Fibroblast of lung (primary cell): ENCODE measurements around the gene RSAD1. TPM values are rescaled to one million over a fixed set of nuclear protein-coding genes. Genes with fewer than 3 reads are reported as not detected.

ENCODE experiments used
- DNase-seq, 2 donors: peaks; one replicate each; pipeline versions ENCODE4 v3.0.0 to v3.0.0-alpha.2; 2010; ENCODE audit warnings: low read depth in 2 of 2
- H2AFZ ChIP-seq: 2 replicates; pipeline ENCODE4 v1.5.1; 2012; ENCODE audit warnings: low read length, control low read depth, inconsistent platforms
- H3K27ac ChIP-seq: 2 replicates; pipeline ENCODE4 v1.5.1; 2011; ENCODE audit warnings: low read length, control low read depth; ENCODE audit not compliant: insufficient read depth
- H3K27me3 ChIP-seq: 2 replicates; pipeline ENCODE4 v1.5.1; 2011; ENCODE audit warnings: mild to moderate bottlenecking, low read length; ENCODE audit not compliant: control insufficient read depth, insufficient read depth
- H3K36me3 ChIP-seq: 2 replicates; pipeline ENCODE4 v1.5.1; 2011; ENCODE audit warnings: low read length; ENCODE audit not compliant: control insufficient read depth, insufficient read depth
- H3K4me1 ChIP-seq: 2 replicates; pipeline ENCODE4 v1.5.1; 2011; ENCODE audit warnings: low read length; ENCODE audit not compliant: control insufficient read depth, insufficient read depth; ENCODE audit errors: extremely low read depth
- H3K4me2 ChIP-seq: 2 replicates; pipeline ENCODE4 v1.5.1; 2011; ENCODE audit warnings: low read length, control low read depth; ENCODE audit not compliant: insufficient read depth; ENCODE audit errors: extremely low read depth
- H3K4me3 ChIP-seq, 4 experiments: fragments of 200-600 bp in 1 of 4; sonication (generic) in 1 of 4; replicated peaks in 1 of 4; 2 replicates each; pipeline ENCODE4 v1.5.1; 2011 to 2016; ENCODE audit warnings: low read length in 4 of 4, low read depth in 3 of 4, mild to moderate bottlenecking in 3 of 4, control low read depth in 2 of 4, inconsistent platforms in 1 of 4, mixed read lengths in 1 of 4; ENCODE audit not compliant: insufficient read depth in 1 of 4; ENCODE audit errors: control extremely low read depth in 1 of 4
- H3K79me2 ChIP-seq: 2 replicates; pipeline ENCODE4 v1.5.1; 2012; ENCODE audit warnings: mild to moderate bottlenecking, low read length, inconsistent platforms; ENCODE audit not compliant: control insufficient read depth, insufficient read depth
- H3K9ac ChIP-seq: 2 replicates; pipeline ENCODE4 v1.5.1; 2011; ENCODE audit warnings: mild to moderate bottlenecking, low read length, control low read depth; ENCODE audit not compliant: insufficient read depth
- H3K9me3 ChIP-seq: 2 replicates; pipeline ENCODE4 v1.5.1; 2012; ENCODE audit warnings: low read depth, low read length; ENCODE audit not compliant: control insufficient read depth, insufficient read depth
- H4K20me1 ChIP-seq: 2 replicates; pipeline ENCODE4 v1.5.1; 2011; ENCODE audit warnings: low read length; ENCODE audit not compliant: control insufficient read depth, insufficient read depth; ENCODE audit errors: extremely low read depth
- CTCF ChIP-seq, 2 donors: IDR thresholded peaks in 1 of 2; conservative IDR thresholded peaks in 1 of 2; 1 replicate in 1 of 2; 2 replicates in 1 of 2; pipeline ENCODE4 v1.5.1; 2011 to 2012; ENCODE audit warnings: low read length in 2 of 2, control low read depth in 1 of 2, inconsistent platforms in 1 of 2, low read depth in 1 of 2, mild to moderate bottlenecking in 1 of 2
- EZH2 ChIP-seq: IDR thresholded peaks from 2 replicates; pipeline ENCODE4 v1.5.1; 2012; ENCODE audit warnings: low read length, control low read depth, mild to moderate bottlenecking; ENCODE audit errors: missing control alignments
- polyA plus RNA-seq, 2 donors: library from polyadenylated mRNA; depleted of rRNA in 1 of 2; stranded (reverse) in 1 of 2; unstranded in 1 of 2; fragments of >200 nt; gene quantifications; 2 replicates each; pipeline ENCODE4 v1.2.1, GENCODE V29; 2011 to 2012; ENCODE audit warnings: missing spikeins in 1 of 2
- total RNA-seq: library from RNA; depleted of rRNA; stranded (reverse); fragments of >200 nt; gene quantifications from 2 replicates; pipeline ENCODE4 v1.2.1, GENCODE V29; 2014

RSAD1 gene
- total and polyA plus RNA-seq, 2 donors (not counting 1 experiment from before 2014, with no cell fraction given): 12.5 to 28.4 TPM

GRCh38 chr17:50533720-50534148 lies 55.1 kb downstream of the RSAD1 start:
- Histone ChIP-seq H3K4me1 (no peaks in the 10 kb centered on the region), H4K20me1 (no peaks in the 10 kb centered on the region), H3K79me2 (no peaks in the 10 kb centered on the region), H3K9me3 (no peaks in the 10 kb centered on the region), H3K27me3 (peaks cover 29% of the 10 kb centered on the region), H3K9ac (no peak overlapping the region), H2AFZ (no peak overlapping the region), H3K36me3 (no peaks in the 10 kb centered on the region), H3K4me3 (no peak overlapping the region), H3K4me2 (peak overlapping the region; percentile 68), H3K27ac (no peak overlapping the region)
- no peak for TF ChIP-seq CTCF (conservative IDR thresholded peaks at IDR 0.05 in 1 of 2, IDR thresholded peaks at IDR 0.05 in 1 of 2; ENCODE audit: low read depth in 1 of 2, low read length in 2 of 2)
- TF ChIP-seq EZH2: peak; percentile 43
- DNase-seq: peak; percentile 41 to 53

DNA sequence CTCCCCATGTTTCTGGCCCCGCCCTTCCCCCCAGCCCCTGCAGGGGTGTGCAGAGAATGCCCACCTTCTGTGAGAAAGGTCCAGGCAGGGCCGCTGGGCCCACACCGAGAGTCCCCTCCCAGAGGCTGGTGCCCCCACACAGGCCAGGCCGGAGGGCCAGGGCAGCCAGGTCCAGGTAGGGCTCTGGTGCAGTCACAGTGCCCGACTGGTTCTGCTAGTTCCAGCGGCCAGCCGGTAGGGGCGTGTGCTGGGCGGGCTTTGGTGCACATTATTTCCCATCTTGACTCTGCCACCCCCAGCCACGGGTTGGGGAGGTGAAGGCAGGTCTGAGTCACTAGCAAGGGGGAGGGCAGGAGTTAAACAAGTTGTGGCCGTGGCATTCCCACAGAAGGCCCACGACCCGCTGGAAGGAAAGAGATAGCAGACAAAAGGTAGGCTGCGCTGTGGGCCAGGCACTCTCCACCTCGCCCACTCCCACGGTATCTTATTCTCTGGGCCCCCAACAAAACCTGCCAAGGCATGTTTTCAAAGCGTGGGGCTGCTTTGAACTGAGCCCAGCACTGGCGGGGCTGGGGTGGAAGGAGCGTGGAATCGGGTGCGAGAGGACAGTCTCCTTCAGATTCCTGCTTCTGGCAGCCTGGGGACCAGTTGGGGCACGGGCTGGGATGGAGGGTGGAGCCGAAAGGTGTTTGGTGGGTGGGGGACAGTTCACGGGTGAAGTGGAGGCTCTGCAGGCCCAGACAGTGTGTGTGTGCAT lies 55.7 kb downstream of the RSAD1 start:
- H3K9ac ChIP-seq: no peak overlapping the region
- H3K36me3 ChIP-seq: no peaks in the 10 kb centered on the region
- no peaks in the 10 kb centered on the region for H3K79me2 ChIP-seq
- peak in 1 of 2 donors; percentile 49 for DNase-seq
- H3K27me3 ChIP-seq: peaks cover 26% of the 10 kb centered on the region
- no peaks in the 10 kb centered on the region for H4K20me1 ChIP-seq
- H2AFZ ChIP-seq: no peak overlapping the region
- peak overlapping the region; percentile 68 for H3K4me2 ChIP-seq
- TF ChIP-seq CTCF (conservative IDR thresholded peaks at IDR 0.05 in 1 of 2, IDR thresholded peaks at IDR 0.05 in 1 of 2; ENCODE audit: low read depth in 1 of 2, low read length in 2 of 2) (peak; percentile 10 to 12), EZH2 (no peak)
- H3K4me3 ChIP-seq: no peak overlapping the region
- no peak overlapping the region for H3K27ac ChIP-seq
- no peaks in the 10 kb centered on the region for H3K9me3 ChIP-seq
- H3K4me1 ChIP-seq: no peaks in the 10 kb centered on the region

- Histone ChIP-seq H2AFZ (no peak overlapping the region), H3K27me3 (peaks cover 22% of the 10 kb centered on the region), H3K27ac (no peak overlapping the region), H3K4me3 (no peak overlapping the region), H4K20me1 (no peaks in the 10 kb centered on the region), H3K9ac (no peak overlapping the region), H3K36me3 (no peaks in the 10 kb centered on the region), H3K4me1 (no peaks in the 10 kb centered on the region), H3K9me3 (no peaks in the 10 kb centered on the region), H3K79me2 (no peaks in the 10 kb centered on the region), H3K4me2 (no peak overlapping the region)
- TF ChIP-seq CTCF (conservative IDR thresholded peaks at IDR 0.05 in 1 of 2, IDR thresholded peaks at IDR 0.05 in 1 of 2; ENCODE audit: low read depth in 1 of 2, low read length in 2 of 2) (no peak), EZH2 (no peak)
- no peak for DNase-seq
Observed at GRCh38 chr17:50534979-50535326, 56.3 kb downstream of the RSAD1 start.
